K562 (cell line): ENCODE data around the gene ZNF490.
"Not testable (repeated sequence)": the region's sequence is repeated elsewhere in the genome, so short reads cannot be mapped to it uniquely, and the experiment has no call there.

Source experiments
- BRCA1 ChIP-seq, 2 experiments: fragments of 450-650 bp in 1 of 2; sonication (generic) in 1 of 2; formaldehyde crosslinking in 1 of 2; IDR thresholded peaks; 2 replicates each; pipeline versions ENCODE4 v1.5.0 to v1.6.1; 2017 to 2020; ENCODE audit warnings: mild to moderate bottlenecking in 1 of 2, missing genetic modification reagents in 1 of 2
- ETV6 ChIP-seq, 3 experiments: fragments of 150-350 bp in 1 of 3; sonication (generic) in 1 of 3; formaldehyde crosslinking in 1 of 3; IDR thresholded peaks; 2 replicates each; pipeline versions ENCODE4 v1.6.1 to v1.8.0; 2014 to 2022; ENCODE audit warnings: borderline replicate concordance in 2 of 3, low read depth in 2 of 3, antibody characterized with exemption in 1 of 3, low read length in 1 of 3, mild to moderate bottlenecking in 1 of 3, missing genetic modification reagents in 1 of 3
- EZH2 ChIP-seq: IDR thresholded peaks from 2 replicates; pipeline ENCODE4 v1.6.1; 2012; ENCODE audit warnings: low read depth, mild to moderate bottlenecking, inconsistent platforms, low read length, borderline replicate concordance
- HNRNPUL1 ChIP-seq: fragments of 200-400 bp; formaldehyde crosslinking; IDR thresholded peaks from 2 replicates; pipeline ENCODE4 v1.6.1; 2017; ENCODE audit warnings: low read length
- JUND ChIP-seq, 2 experiments: IDR thresholded peaks; 2 replicates in 1 of 2; 3 replicates in 1 of 2; pipeline ENCODE4 v1.6.1; 2011; ENCODE audit warnings: borderline replicate concordance in 2 of 2, low read depth in 2 of 2, low read length in 2 of 2, improper control_type of control experiment in 1 of 2, missing biosample characterization in 1 of 2, missing genetic modification characterization in 1 of 2, missing genetic modification reagents in 1 of 2
- MTA3 ChIP-seq: fragments of 450-650 bp; formaldehyde crosslinking; IDR thresholded peaks from 2 replicates; pipeline ENCODE4 v1.6.1; 2017; ENCODE audit warnings: mild to moderate bottlenecking, borderline replicate concordance
- NR1H2 ChIP-seq: sonication (generic); formaldehyde crosslinking; IDR thresholded peaks from 2 replicates; pipeline ENCODE4 v1.4.0; 2020; ENCODE audit warnings: mild to moderate bottlenecking, missing genetic modification reagents
- POLR2A ChIP-seq: fragments of 450-650 bp; conservative IDR thresholded peaks from 2 replicates; pipeline ENCODE4 v1.6.1; 2016
- POLR2AphosphoS5 ChIP-seq: IDR thresholded peaks from 2 replicates; pipeline ENCODE4 v1.6.1; 2011; ENCODE audit warnings: mild to moderate bottlenecking, low read depth, low read length, moderate library complexity; ENCODE audit not compliant: control insufficient read depth, insufficient read depth
- SRF ChIP-seq, 2 experiments: fragments of 250-450, 450-650 bp in 1 of 2; sonication (Bioruptor Pico) in 1 of 2; sonication (generic) in 1 of 2; formaldehyde crosslinking; IDR thresholded peaks; 2 replicates each; pipeline versions ENCODE4 v1.5.0 to v1.5.1; 2020 to 2022; ENCODE audit warnings: mild to moderate bottlenecking in 1 of 2, missing genetic modification reagents in 1 of 2
- STAT5B ChIP-seq: fragments of 250-450 bp; sonication (Bioruptor Pico); IDR thresholded peaks from 2 replicates; pipeline ENCODE4 v1.8.0; 2021; ENCODE audit warnings: mild to moderate bottlenecking, inconsistent platforms
- TEAD2 ChIP-seq: fragments of 450-650 bp; IDR thresholded peaks from 2 replicates; pipeline ENCODE4 v1.6.1; 2016; ENCODE audit warnings: missing genetic modification characterization, control low read depth, missing compliant biosample characterization
- TF ChIP-seq, protein P1 (sequence below), 3 experiments: IDR thresholded peaks in 2 of 3; conservative IDR thresholded peaks in 1 of 3; 2 replicates each; pipeline ENCODE4 v1.5.1; 2011 to 2012; ENCODE audit warnings: low read length in 3 of 3, mild to moderate bottlenecking in 3 of 3, control low read depth in 2 of 3, improper control_type of control experiment in 1 of 3, inconsistent platforms in 1 of 3, low read depth in 1 of 3, mixed read lengths in 1 of 3, moderate library complexity in 1 of 3; ENCODE audit not compliant: insufficient read depth in 2 of 3

DNA sequence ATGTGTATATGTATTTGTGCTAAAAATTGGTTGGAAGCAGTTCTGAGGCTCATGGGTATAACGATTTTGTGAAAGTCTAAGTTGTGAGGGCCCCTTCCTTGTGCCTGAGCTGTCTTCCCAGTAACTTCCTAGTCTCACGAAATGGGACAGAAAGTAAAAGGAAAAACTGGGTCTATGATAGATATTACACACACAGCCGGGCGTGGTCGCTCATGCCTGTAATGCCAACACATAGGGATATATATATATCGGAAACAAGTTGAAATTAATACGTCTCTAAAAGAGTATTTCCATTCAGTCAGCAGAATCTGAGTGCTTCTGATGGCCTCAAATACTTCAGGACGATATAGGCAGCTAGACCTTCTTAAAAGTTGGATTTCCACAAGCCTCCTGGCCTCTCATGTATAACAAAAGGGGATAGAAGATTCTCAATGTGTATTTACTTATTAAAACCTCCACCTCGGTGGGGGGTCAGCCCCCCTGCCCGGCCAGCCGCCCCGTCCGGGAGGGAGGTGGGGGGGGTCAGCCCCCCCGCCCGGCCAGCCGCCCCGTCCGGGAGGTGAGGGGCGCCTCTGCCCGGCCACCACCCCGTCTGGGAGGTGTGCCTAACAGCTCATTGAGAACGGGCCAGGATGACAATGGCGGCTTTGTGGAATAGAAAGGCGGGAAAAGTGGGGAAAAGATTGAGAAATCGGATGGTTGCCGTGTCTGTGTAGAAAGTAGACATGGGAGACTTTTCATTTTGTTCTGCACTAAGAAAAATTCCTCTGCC lies 10.8 kb upstream of the ZNF490 start:
- TF ChIP-seq NR1H2 (CRISPR knock-in tag); POLR2A; JUND (IDR thresholded peaks at IDR 0.05; ENCODE audit: borderline replicate concordance, low read depth, low read length); JUND (tag; IDR thresholded peaks at IDR 0.05; ENCODE audit: borderline replicate concordance, low read depth, low read length); ETV6 (IDR thresholded peaks at IDR 0.05; ENCODE audit: borderline replicate concordance in 1 of 2, low read depth in 2 of 2, low read length in 1 of 2); ETV6 (CRISPR knock-in tag; IDR thresholded peaks at IDR 0.05; ENCODE audit: borderline replicate concordance); POLR2AphosphoS5; TEAD2 (tag); STAT5B (CRISPR knock-in tag); SRF (CRISPR knock-in tag; IDR thresholded peaks at IDR 0.05); EZH2; MTA3; HNRNPUL1; BRCA1 (IDR thresholded peaks at IDR 0.05); BRCA1 (CRISPR knock-in tag; IDR thresholded peaks at IDR 0.05): not testable (repeated sequence)
- TF ChIP-seq, protein P1, sequence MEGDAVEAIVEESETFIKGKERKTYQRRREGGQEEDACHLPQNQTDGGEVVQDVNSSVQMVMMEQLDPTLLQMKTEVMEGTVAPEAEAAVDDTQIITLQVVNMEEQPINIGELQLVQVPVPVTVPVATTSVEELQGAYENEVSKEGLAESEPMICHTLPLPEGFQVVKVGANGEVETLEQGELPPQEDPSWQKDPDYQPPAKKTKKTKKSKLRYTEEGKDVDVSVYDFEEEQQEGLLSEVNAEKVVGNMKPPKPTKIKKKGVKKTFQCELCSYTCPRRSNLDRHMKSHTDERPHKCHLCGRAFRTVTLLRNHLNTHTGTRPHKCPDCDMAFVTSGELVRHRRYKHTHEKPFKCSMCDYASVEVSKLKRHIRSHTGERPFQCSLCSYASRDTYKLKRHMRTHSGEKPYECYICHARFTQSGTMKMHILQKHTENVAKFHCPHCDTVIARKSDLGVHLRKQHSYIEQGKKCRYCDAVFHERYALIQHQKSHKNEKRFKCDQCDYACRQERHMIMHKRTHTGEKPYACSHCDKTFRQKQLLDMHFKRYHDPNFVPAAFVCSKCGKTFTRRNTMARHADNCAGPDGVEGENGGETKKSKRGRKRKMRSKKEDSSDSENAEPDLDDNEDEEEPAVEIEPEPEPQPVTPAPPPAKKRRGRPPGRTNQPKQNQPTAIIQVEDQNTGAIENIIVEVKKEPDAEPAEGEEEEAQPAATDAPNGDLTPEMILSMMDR (IDR thresholded peaks at IDR 0.05 in 2 of 3, conservative IDR thresholded peaks at IDR 0.05 in 1 of 3; ENCODE audit: insufficient read depth in 2 of 3, low read depth in 1 of 3, low read length in 3 of 3) = not testable (repeated sequence)
